ENCODE measurements around the gene PRLH. TPM values are rescaled to one million over a fixed set of nuclear protein-coding genes. Genes with fewer than 3 reads are reported as not detected.

Gene PRLH, protein sequence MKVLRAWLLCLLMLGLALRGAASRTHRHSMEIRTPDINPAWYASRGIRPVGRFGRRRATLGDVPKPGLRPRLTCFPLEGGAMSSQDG
- total RNA-seq = not detected in 2 replicates

DNA sequence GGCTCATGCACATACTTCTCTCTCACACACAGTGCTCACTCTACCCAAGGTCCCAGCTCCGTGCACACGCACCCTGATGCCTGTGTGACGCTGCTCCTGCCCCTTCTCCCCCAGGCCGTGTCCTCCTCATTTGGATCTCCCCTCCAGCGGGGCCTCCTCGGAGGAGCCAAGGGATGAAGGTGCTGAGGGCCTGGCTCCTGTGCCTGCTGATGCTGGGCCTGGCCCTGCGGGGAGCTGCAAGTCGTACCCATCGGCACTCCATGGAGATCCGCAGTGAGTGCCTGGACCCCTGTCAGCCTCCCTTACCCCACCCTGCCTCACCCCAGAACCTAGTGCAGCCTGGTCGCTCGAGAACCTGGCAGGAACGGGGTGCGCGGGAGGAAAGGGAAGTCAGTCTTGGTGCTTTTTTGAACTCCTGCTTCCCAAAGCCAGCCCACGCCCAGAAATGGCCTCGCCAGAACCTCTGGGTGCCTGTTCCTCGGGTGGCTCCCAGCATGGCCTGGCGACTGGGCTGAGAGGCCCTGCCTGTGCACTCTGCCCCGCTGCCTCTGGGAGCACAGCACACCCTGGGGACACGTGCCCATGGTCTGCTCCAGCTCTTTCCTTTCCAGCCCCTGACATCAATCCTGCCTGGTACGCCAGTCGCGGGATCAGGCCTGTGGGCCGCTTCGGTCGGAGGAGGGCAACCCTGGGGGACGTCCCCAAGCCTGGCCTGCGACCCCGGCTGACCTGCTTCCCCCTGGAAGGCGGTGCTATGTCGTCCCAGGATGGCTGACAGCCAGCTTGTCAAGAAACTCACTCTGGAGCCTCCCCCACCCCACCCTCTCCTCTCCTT, at the start of gene PRLH:
Gene PRLH (plus strand): TSS at position 174 of the 835 bp plus-strand sequence. CDS start 0 bp downstream, at position 174.
- H3K4me3 ChIP-seq (ENCODE audit: low read depth, low read length) = no peak within 1 kb of the TSS
- DNase-seq (ENCODE audit: low read depth) = no peak
- TF ChIP-seq, protein P1, sequence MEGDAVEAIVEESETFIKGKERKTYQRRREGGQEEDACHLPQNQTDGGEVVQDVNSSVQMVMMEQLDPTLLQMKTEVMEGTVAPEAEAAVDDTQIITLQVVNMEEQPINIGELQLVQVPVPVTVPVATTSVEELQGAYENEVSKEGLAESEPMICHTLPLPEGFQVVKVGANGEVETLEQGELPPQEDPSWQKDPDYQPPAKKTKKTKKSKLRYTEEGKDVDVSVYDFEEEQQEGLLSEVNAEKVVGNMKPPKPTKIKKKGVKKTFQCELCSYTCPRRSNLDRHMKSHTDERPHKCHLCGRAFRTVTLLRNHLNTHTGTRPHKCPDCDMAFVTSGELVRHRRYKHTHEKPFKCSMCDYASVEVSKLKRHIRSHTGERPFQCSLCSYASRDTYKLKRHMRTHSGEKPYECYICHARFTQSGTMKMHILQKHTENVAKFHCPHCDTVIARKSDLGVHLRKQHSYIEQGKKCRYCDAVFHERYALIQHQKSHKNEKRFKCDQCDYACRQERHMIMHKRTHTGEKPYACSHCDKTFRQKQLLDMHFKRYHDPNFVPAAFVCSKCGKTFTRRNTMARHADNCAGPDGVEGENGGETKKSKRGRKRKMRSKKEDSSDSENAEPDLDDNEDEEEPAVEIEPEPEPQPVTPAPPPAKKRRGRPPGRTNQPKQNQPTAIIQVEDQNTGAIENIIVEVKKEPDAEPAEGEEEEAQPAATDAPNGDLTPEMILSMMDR (IDR thresholded peaks at IDR 0.05; ENCODE audit: insufficient read depth, low read depth, low read length) = no peak

DNA sequence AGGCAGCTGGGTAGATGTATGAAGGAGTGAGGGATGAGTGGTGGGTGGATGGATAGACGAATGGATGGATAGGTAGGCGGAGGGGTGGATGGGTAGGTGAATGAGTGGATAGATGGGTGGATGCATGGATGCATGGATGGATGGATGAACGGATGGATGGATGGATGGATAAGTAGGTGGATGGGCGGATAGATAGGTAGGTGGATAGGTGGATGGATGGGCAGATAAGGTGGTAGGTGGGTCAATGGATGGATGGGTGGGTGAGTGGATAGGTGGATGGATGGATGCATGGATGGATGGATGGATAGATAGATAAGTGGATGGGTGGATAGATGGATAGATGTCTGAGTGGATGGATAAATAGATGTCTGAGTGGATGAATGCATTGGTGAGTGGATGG, 49.2 kb upstream of the PRLH start:
- TF ChIP-seq, protein P1 (IDR thresholded peaks at IDR 0.05; ENCODE audit: insufficient read depth, low read depth, low read length) = no peak
- H3K4me3 ChIP-seq (ENCODE audit: low read depth, low read length) = no peak overlapping the region
- no peak for DNase-seq (ENCODE audit: low read depth)

DNA sequence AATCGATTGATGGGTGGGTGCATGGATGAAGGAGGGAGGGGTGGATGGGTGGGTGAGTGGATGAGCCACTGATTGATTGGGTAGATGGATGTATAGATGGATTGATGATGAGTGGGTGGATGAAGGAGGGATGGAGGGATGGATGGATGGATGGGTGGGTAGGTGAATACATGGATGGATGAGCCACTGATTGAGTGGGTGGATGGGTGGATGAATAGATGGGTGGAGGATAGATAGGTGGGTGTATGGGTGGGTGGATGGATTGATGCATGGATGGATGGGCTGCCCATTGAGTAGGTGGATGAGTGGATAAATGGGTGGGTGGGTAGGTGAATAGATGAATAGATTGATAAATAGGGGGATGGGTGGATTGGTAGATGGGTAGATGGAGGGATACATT, 48.4 kb upstream of the PRLH start:
- DNase-seq (ENCODE audit: low read depth) = no peak
- no peak overlapping the region for H3K4me3 ChIP-seq (ENCODE audit: low read depth, low read length)
- TF ChIP-seq, protein P1 (IDR thresholded peaks at IDR 0.05; ENCODE audit: insufficient read depth, low read depth, low read length) = no peak

DNA sequence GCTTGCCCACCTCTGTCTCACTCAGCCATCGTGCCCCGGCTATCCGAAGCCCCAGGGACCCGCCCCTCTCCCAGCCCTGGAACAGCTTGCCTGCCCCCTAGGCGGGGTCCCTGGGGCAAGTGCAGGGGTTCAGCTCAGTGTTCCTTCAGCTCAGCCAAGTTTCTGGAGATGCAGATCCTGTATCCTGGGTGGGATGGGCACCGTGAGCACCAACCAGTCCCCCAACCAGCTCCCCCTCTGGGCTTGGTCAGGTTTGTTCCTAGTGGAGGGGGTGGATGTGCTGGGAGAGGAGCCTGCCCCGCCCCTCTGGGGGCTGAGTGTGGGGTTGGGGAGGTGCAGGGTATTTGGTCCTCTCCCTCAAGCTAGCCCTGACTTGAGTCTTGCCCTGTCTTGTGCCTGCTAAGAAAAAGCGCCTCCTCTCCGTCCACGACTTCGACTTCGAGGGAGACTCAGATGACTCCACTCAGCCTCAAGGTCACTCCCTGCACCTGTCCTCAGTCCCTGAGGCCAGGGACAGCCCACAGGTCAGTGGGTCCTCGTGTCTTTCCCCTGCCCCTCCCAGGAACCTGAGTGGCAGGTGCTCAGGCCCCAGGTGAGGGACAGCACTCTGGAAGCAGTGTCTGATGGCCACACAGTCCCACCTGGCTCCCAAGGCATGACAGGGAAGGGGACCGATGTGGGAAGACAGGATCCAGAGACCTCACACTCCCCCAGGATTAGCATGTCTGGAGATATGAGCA, 46.7 kb upstream of the PRLH start:
- no peak for DNase-seq (ENCODE audit: low read depth)
- TF ChIP-seq, protein P1 (IDR thresholded peaks at IDR 0.05; ENCODE audit: insufficient read depth, low read depth, low read length) = no peak
- no peak overlapping the region for H3K4me3 ChIP-seq (ENCODE audit: low read depth, low read length)

DNA sequence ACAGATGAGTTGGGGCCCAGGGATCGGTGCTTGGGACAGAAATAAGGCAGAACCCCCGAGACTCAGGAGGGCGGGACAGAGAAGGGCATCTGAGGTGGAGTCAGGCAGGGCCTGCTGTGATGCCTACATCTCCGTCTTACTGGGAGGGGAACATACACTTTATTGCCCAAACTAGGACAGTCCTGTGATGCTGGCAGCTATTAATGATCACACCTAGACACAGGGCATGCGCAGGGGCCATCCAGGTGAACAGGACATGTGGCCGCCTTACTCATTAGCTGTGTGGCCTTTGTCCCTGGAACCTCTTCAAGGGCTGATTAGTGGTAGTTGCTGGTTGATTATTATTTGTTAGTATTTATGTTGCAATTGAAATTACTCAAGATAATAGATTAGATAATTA, 46.1 kb upstream of the PRLH start:
- DNase-seq (ENCODE audit: low read depth) = no peak
- H3K4me3 ChIP-seq (ENCODE audit: low read depth, low read length) = no peak overlapping the region
- TF ChIP-seq, protein P1 (IDR thresholded peaks at IDR 0.05; ENCODE audit: insufficient read depth, low read depth, low read length) = no peak

DNA sequence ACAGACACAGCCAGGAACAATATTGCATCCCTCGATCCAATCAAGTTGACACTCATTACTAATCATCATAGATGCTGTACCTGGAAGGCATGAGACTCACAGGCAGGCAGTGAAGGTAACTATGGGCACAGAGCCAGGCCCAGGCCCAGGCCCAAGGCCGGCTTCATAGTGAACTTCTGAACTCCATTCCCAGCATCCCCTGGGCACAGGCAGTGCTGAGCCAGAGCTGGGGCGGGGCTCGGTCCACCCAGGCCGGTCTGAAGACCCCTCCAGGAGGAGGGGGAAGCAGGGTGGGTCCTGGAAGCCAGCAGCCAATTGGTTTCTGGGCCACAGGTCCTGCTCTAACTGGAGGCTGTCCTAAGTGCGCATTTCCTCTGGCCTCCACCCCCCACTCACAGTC, 41.7 kb upstream of the PRLH start:
- no peak for DNase-seq (ENCODE audit: low read depth)
- TF ChIP-seq, protein P1 (IDR thresholded peaks at IDR 0.05; ENCODE audit: insufficient read depth, low read depth, low read length) = no peak
- no peak overlapping the region for H3K4me3 ChIP-seq (ENCODE audit: low read depth, low read length)
